ENCODE results near the gene IQCH.

The IQCH gene

DNA sequence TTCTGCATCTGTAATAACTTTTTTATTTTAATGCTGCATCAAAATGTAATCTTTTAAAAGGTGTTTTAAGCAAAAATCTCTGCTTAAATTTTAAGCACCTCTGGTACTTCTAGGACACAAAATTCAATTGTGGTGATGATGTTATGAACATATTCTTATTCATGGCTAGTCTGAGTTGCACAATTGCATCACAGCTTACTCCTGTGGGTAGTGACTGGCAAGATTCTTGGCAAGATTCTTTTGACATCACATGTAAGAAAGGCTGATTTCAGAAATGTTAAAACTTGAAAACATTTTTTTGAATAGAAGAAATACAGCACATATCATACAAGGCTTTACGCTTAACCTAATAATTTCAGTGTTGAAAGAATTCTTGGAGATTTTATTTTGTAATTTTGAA lies 35.7 kb downstream of the IQCH start:
- in situ Hi-C loops (cut with HindIII; ENCODE audit: low pct_unique_long_range_greater_than_20kb, low sequenced_read_pairs): no loop called here
- DNase-seq (ENCODE audit: low read depth in 1 of 2, low spot score in 1 of 2): no peak
- TF ChIP-seq JUND (IDR thresholded peaks at IDR 0.05; ENCODE audit: low read depth): no peak

DNA sequence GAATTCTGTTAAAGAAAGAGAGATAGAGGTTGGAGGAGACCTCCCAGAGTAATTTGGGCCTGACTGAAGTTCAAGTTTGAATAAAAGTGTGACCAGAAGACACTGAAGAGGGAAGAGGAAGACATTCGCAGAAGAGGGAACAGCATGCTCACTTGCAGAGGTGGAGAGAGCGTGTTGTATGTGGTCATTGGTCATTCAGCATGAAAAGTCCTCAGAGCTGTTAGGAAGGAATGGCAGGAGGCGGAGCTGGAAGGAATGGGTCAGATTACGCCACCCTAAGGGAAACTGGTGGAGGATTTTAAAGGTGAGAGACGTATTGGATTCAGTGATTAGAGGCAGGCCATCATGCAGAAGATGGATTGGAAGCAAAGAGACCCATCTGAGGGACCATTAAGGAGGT lies 41.6 kb downstream of the IQCH start:
- in situ Hi-C loops (cut with HindIII; ENCODE audit: low pct_unique_long_range_greater_than_20kb, low sequenced_read_pairs): no loop called here
- DNase-seq (ENCODE audit: low read depth in 1 of 2, low spot score in 1 of 2): peak in 1 of 2 experiments; percentile 53
- no peak for TF ChIP-seq JUND (IDR thresholded peaks at IDR 0.05; ENCODE audit: low read depth)

DNA sequence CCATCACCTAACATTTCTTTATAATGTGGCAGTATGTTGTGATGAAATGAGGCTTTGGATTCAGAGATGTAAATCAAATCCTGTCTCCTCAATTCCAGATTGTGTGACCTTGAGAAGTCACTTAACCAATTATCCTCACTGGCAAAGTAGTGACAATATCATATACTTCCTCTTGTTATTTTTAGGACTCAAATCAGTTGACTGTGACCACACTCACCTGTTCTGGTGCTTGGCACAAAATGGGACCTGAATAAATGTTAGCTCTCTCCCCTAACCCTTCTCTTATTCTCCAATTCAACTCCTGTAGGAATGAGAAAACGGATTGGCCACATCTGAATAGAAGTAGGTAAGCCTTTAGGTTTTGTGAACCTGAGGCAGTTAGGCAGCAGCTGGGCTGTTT lies 42.1 kb downstream of the IQCH start:
- no peak for TF ChIP-seq JUND (IDR thresholded peaks at IDR 0.05; ENCODE audit: low read depth)
- in situ Hi-C loops (cut with HindIII; ENCODE audit: low pct_unique_long_range_greater_than_20kb, low sequenced_read_pairs): no loop called here
- no peak for DNase-seq (ENCODE audit: low read depth in 1 of 2, low spot score in 1 of 2)

DNA sequence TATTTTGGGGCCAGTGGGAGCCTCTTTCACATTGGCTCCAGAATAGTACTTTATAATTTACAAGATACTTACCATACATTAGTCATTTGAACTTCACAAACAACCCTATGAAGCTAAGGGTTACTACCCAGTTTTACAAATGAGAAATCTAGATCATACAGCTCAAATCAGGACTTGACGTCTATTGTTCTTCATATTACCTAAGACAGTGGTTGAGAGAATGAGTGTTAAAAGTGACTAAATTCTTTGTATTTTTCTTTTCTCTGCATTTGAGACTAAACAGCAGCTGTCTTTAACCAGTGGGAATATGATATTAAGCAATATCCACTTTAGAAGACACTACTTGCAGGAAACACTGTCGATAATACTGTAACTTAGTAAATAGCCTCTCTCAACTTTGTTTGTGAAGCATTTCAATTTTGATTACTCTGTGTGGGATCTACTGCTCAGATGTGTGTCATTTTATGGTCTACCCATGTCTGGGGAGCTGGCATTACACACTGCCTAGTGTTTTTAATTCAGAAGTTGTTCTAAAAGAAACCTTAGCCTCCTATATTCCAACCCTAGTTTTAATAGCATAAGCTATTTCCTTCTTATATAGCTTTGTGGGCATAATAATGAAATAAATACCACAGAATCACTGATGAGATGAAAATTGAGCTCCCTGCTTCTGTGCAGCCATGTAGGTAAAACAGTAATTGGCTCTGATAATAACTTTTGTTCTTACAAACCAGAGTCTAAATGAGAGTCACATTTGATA lies 45.9 kb downstream of the IQCH start:
- no peak for TF ChIP-seq JUND (IDR thresholded peaks at IDR 0.05; ENCODE audit: low read depth)
- no peak for DNase-seq (ENCODE audit: low read depth in 1 of 2, low spot score in 1 of 2)
- in situ Hi-C loops (cut with HindIII; ENCODE audit: low pct_unique_long_range_greater_than_20kb, low sequenced_read_pairs): no loop called here

DNA sequence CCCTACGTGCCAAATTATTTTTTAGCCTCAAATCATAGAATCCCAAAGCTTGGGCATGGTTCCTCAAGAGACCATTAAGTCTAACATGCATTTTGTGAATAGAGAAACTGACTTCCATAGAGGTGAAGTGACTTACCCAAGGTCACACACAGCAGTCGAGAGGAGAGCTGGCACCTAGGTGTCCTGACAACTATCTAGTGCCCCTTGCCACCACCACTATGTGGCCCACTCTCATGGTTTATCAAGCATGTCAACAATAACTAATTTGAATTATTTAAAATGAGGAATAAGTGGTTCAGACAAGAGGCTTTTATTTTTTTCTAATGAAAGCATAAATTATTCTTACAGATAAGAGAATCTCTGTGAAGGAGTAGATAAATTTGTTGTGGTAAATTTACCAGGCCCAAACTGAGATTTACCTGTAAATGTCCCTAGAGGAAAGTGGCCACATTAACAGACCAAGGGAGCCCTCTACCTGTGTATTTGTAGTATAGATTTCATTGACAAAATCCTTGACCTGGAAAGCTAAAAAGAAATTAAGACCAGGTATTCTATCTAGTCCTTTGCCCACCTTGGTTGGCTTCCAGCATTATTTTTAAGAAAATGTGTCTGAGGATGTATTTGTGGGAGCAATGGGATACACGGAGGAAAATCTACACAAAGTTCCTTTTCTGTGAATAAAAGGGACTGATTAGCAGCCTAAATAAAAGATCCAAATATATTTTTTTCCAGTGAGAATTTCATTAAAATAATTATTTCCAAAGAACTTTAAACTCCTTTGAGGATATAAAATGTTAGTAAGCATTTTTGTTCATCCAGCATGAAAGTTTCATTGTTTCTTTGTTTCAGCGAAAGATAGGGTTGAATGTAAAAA lies 49.1 kb downstream of the IQCH start:
- no peak for TF ChIP-seq JUND (IDR thresholded peaks at IDR 0.05; ENCODE audit: low read depth)
- in situ Hi-C loops (cut with HindIII; ENCODE audit: low pct_unique_long_range_greater_than_20kb, low sequenced_read_pairs): no loop called here
- peak; percentile 5 to 67 for DNase-seq (ENCODE audit: low read depth in 1 of 2, low spot score in 1 of 2)

DNA sequence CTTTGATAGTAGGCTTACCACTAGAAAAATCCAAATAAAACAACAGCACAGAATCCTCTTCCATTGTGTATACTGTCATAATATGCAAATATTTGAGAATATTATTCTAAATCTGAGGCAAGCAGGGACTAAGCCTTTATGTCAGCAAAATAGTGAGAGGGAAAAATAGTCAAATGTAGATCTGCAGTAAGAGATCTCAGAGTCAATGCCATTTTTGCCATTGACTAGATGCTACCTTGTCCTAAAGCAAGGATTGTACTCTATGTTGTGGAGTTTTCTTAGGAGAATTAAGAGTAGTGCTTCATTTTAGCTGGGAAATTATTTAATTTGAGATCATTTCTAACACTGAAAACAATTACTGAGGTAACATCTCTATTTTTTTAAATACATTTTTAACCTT lies 50.2 kb downstream of the IQCH start:
- no peak for TF ChIP-seq JUND (IDR thresholded peaks at IDR 0.05; ENCODE audit: low read depth)
- DNase-seq (ENCODE audit: low read depth in 1 of 2, low spot score in 1 of 2): no peak
- in situ Hi-C loops (cut with HindIII; ENCODE audit: low pct_unique_long_range_greater_than_20kb, low sequenced_read_pairs): no loop called here

DNA sequence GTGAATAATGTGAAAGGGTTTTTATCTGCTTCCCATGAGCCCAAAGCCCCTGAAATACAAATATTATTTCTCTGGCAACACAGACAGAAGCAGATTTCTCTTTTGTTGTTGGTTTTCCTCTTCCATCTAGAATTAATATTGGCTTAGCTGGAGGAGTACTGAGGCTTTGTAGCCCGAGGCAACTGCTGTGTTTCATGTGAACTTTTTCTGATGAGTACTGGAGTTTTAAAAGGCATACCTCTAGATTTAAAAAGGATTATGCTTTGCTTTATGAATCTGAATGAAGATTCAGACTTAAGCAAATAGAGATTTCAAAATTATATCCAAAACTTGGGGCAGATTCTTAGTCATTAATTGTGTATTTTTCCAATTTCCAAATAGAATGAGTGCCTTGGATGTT lies 50.9 kb downstream of the IQCH start:
- no peak for TF ChIP-seq JUND (IDR thresholded peaks at IDR 0.05; ENCODE audit: low read depth)
- in situ Hi-C loops (cut with HindIII; ENCODE audit: low pct_unique_long_range_greater_than_20kb, low sequenced_read_pairs): no loop called here
- DNase-seq (ENCODE audit: low read depth in 1 of 2, low spot score in 1 of 2): peak in 1 of 2 experiments; percentile 64

DNA sequence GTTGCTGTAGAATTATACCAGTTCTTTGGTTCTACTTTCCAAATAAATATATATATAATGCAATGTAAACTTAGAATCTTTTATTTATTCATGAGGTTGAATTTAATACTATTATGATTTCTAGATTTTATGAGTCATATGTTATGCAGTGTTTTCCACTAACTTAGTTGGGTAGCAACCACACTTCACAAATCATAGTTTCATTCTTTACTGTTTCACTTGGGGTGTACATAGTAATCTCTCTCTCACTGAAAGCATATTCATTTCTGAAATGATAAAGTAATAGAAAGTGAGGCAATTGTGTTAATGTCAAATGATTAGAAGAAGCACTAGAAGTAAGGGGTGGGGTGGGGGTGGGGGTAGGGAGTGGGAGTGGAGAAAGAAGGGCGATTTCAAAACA lies 52.6 kb downstream of the IQCH start:
- DNase-seq (ENCODE audit: low read depth in 1 of 2, low spot score in 1 of 2): no peak
- in situ Hi-C loops (cut with HindIII; ENCODE audit: low pct_unique_long_range_greater_than_20kb, low sequenced_read_pairs): no loop called here
- TF ChIP-seq JUND (IDR thresholded peaks at IDR 0.05; ENCODE audit: low read depth): no peak

DNA sequence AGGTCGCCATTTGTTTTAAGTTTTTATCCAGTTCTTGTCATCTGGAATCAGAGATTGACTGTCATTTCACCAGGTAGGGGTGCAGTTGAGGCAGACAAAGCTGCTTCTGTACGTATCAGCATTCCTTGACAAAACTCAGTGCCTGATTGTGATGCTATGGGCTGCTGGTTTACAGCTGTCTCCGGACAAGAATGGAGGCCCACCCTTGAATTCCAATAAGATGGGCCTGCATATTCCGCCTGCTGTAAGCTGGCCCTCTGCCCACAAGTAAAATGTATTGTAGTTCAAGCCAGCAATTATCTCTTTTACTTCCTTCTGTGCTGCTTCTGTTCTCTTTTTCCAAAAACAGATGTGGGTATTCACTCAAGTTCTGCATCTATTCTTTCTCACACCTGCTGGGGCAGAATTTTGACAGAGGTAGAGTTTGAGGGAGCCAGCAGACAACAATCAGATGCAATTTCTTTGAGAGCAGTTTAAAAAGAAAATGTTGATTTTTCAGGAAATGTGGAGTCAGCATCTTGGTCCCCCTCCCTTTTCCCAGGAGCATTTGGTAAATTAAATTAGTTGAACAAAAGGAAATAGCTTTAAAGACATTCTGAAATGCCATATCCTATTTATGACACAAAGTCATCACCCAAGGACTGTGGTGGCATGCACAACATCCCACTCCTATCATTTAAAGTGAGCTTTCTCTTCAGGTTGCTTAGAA lies 53.5 kb downstream of the IQCH start:
- no peak for DNase-seq (ENCODE audit: low read depth in 1 of 2, low spot score in 1 of 2)
- in situ Hi-C loops (cut with HindIII; ENCODE audit: low pct_unique_long_range_greater_than_20kb, low sequenced_read_pairs): no loop called here
- TF ChIP-seq JUND (IDR thresholded peaks at IDR 0.05; ENCODE audit: low read depth): no peak

DNA sequence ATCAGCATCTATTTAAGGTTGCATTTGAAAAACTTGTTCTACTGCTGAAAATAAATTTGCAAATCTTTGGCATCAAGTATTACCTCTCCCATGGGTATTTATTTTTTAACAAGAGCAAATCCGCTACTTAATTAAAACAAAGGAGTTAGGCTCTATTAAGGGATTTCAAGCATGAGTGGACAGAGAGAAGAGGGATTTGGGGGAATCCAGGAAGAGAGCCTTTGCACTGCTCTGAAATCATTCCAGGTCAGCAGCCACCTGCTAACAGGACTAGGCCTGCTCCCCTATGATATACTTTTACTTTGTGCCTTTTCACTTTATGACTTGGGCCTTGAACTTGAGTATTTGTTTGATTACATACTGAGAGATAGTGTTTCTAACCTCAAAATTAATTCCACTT lies 57.1 kb downstream of the IQCH start:
- TF ChIP-seq JUND (IDR thresholded peaks at IDR 0.05; ENCODE audit: low read depth): no peak
- in situ Hi-C loops (cut with HindIII; ENCODE audit: low pct_unique_long_range_greater_than_20kb, low sequenced_read_pairs): no loop called here

DNA sequence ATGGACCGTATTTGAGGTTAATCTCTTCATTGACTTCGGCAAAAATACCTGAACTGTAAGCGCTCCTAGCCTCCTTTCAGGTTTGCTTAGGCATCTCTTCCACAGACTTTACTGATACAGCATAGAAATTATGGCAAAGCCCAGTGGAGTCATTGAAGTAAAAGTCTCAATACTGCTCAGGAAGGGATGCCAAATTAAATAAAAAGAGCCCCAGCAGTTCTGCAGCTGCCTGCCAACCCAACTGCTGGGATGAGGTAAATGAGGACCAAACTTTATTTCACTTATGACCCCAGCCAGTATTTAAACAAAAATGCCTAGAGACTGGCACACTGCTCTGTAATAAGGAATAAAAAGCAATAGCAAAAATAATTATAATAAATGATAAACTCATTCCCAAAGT lies 65.4 kb downstream of the IQCH start:
- in situ Hi-C loops (cut with HindIII; ENCODE audit: low pct_unique_long_range_greater_than_20kb, low sequenced_read_pairs): no loop called here
- TF ChIP-seq JUND (IDR thresholded peaks at IDR 0.05; ENCODE audit: low read depth): no peak
- no peak for DNase-seq (ENCODE audit: low read depth in 1 of 2, low spot score in 1 of 2)

More for the DNA sequence above, 57.1 kb downstream of the IQCH start:
- no peak for DNase-seq (ENCODE audit: low read depth in 1 of 2, low spot score in 1 of 2)

DNA sequence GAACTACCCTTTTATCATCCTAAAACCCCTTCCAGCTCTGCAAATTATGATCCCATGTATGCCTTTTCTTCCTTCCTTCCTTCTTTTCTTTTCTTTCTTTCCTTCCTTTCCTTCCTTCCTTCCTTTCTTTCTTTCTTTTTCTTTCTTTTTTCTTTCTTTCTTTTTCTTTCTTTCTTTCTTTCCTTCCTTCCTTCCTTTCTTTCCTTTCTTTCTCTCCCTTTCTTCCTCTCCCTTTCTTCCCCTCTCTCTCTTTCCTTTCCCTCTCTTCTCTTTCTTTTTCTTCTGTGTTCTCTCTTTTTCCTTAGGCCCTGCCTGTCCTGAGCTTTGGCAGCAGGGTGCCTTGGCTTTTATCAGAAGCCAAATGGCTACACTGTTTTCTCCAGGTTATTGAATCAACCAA lies 66.8 kb downstream of the IQCH start:
- DNase-seq (ENCODE audit: low read depth in 1 of 2, low spot score in 1 of 2): no peak
- no peak for TF ChIP-seq JUND (IDR thresholded peaks at IDR 0.05; ENCODE audit: low read depth)
- in situ Hi-C loops (cut with HindIII; ENCODE audit: low pct_unique_long_range_greater_than_20kb, low sequenced_read_pairs): no loop called here

DNA sequence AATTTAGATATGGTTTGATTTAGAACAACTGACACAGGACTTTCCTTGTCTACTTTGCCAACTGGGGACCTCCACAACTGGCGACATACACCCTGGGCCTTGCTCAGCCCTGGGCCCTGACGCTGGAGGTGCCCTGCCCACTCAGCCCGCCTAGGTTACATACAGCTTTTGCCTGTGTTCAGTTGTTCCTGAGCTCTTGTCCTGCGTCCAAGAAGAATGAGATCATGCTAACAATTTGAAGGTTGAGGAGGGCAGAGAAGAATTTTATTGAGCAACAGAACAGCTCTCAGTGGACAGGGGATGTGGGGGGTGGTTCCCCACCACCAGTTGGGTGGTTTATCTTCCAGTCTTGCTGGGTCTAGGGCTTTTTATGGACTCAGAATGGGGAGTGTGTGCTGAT lies 67.9 kb downstream of the IQCH start:
- TF ChIP-seq JUND (IDR thresholded peaks at IDR 0.05; ENCODE audit: low read depth): no peak
- in situ Hi-C loops (cut with HindIII; ENCODE audit: low pct_unique_long_range_greater_than_20kb, low sequenced_read_pairs): no loop called here
- DNase-seq (ENCODE audit: low read depth in 1 of 2, low spot score in 1 of 2): no peak

All from T47D (cell line).